Skin of body (tissue), 3 donors: Measurements from ENCODE around the gene SOCS1. TPM values are rescaled to one million over a fixed set of nuclear protein-coding genes. Genes with fewer than 3 reads are reported as not detected.

Experiments used
- DNase-seq: peaks from one replicate; lab custom pipeline; 2025; lab: John Stamatoyannopoulos, UW
- small RNA-seq: library from RNA; depleted of rRNA; stranded (forward); fragments of <200 nt; gene quantifications from one replicate; pipeline ENCODE3, GENCODE V24; 2014; ENCODE audit warnings: low replicate concordance
- total RNA-seq: library from RNA; depleted of rRNA; stranded (reverse); fragments of >200 nt; gene quantifications from one replicate; pipeline ENCODE4 v1.2.3, GENCODE V29; 2014

The SOCS1 gene
- total RNA-seq, 1 donor from 2014 or later = 7.2 TPM

DNA sequence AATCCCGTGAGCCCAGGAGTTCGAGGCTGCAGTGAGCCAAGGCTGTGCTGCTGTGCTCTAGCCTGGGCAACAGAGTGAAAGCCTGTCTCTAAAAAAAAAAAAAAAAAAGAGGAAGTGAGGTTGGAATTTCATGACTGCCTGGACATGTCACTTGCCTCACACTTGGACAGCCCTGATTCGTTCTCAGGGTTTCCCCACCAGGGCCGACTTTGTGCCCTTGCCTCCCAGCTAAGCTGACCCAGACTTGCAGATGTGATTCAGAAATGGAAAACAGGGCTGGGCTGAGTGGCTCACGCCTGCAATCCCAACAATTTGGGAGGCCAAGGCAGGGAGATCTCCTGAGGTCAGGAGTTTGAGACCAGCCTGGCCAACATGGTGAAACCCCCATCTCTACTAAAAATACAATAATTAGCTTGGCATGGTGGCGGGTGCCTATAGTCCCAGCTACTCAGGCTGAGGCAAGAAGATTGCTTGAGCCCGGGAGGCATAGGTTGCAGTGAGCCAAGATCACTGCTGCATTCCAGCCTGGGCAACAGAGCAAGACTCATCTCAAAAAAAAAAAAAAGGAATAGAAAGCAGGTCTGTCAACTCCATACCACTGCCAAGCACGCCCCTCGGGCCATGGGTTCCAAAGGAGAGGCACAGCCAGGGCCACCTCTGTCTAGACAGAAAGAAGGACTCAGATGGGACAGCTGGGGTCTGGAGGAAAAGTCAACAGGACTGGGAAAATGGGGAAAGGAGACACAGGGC, 46.9 kb downstream of the SOCS1 start:
- no peak for DNase-seq

GRCh38 chr16:11207646-11208045, 48.4 kb downstream of the SOCS1 start:
- no peak for DNase-seq

DNA sequence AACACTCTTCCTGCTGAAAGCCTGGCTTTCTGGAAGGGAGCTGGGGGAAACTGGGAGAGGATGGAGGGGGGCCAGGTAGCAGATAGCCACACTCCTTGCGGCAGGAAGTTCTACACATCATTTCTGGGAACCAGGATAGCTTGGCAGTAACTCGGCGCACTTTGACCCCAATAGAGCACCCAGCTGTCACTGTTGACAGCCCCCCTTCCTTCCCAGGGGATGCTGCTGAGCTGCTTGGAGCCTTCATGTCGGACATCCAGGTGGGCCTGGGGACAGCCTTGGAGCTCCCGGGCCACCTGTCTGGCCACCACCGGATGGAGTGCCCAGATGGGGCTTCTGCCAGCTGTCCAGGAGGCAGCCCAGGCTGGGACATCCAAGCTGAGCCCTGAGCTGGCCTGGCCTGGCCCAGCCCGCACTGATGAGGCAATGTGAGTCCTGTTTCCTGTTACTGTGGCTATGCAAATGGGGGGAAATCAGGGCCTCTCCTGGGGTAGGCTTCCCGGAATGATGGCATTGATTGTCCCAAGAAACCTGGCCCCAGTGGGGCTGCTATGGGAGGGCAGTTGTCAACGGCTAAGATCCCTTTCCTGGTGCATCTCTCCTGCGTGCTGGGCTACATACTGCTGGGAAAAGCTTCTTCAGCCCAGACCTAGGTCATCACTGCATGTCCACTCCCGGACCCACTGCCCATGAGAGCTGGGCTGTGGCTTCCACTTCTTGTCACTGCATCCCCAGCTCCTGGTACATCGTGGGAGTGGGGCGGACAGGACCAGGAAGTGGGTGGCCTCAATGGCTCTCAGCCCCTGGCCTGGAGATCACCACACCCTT, 50.0 kb downstream of the SOCS1 start:
- DNase-seq = no peak

DNA sequence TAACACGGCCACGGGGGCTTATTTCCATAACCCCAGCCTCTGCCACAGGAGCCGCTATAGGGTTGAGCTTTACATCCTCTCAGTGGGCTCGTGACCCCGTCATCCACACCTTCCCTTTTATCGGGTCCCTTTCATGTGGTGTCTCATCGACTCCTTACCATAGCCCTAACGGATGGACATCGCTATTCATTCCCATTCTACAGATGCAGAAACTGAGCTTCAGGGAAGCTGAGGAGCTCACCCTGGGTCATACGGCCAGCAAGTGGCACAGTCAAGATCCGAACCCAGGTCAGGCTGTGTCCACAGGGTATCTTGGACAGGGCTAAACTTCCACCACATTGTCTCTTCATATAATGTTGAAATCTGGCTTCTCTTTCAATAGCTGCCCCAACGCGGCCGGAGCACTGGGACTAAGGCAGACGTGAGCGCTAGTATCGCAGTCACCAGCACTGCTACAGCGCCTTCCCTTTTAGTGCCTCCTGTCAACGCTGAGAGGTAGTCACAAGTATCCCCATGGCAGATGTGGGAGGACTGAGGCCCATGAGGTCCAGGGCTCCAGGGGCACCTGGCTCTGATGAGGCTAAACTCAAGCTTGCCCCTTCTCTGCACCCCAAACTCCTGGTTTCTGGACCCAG, 50.8 kb downstream of the SOCS1 start:
- no peak for DNase-seq

- DNase-seq = no peak
Measured at GRCh38 chr16:11204513-11205047, 51.4 kb downstream of the SOCS1 start.

Small RNA genes within 50 kb of the gene (small RNA-seq; reads per million reads assigned to genes)
- gene RF00554 = not detected

Other genes with a start within 250 kb of the SOCS1 start
- not detected for gene TNP2, start 13.1 kb upstream of the SOCS1 start, total RNA-seq
- gene PRM3, start 17.4 kb upstream of the SOCS1 start, total RNA-seq = not detected
- not detected for gene PRM2, start 20.3 kb upstream of the SOCS1 start, total RNA-seq
- gene PRM1, start 25.1 kb upstream of the SOCS1 start, total RNA-seq = not detected
- 8.7 TPM for gene RMI2, start 89.3 kb upstream of the SOCS1 start, total RNA-seq